Upper lobe of left lung (tissue), 6 donors: ENCODE data around the gene SETD6. TPM values are rescaled to one million over a fixed set of nuclear protein-coding genes. Genes with fewer than 3 reads are reported as not detected.
A peak's percentile ranks its signal among the peaks of the same experiment; 100 is the strongest.

Experiments used
- ATAC-seq, 2 donors: fragments of 200-7000 bp; cut with Tn5 transposase; one replicate each; pipeline ENCODE4 v1.9.1; 2022; ENCODE audit warnings: mild to moderate bottlenecking in 2 of 2, moderate library complexity in 2 of 2; ENCODE audit not compliant: low FRiP score in 2 of 2
- DNase-seq, 2 donors: peaks; one replicate each; pipeline ENCODE4 v3.0.0-alpha.2; 2019 to 2020
- H3K27ac ChIP-seq, 4 donors: fragments of 200-600 bp; sonication (generic); one replicate each; pipeline ENCODE4 v1.5.1; 2016 to 2019
- H3K27me3 ChIP-seq, 4 donors: fragments of 200-600 bp; sonication (generic); one replicate each; pipeline ENCODE4 v1.5.1; 2017 to 2019
- H3K36me3 ChIP-seq, 4 donors: fragments of 200-600 bp; sonication (generic); one replicate each; pipeline ENCODE4 v1.5.1; 2016 to 2019
- H3K4me1 ChIP-seq, 4 donors: fragments of 200-600 bp; sonication (generic); one replicate each; pipeline ENCODE4 v1.5.1; 2018 to 2019
- H3K4me3 ChIP-seq, 4 donors: fragments of 200-600 bp; sonication (generic); one replicate each; pipeline ENCODE4 v1.5.1; 2017 to 2019; ENCODE audit warnings: mild to moderate bottlenecking in 2 of 4, moderate library complexity in 1 of 4
- H3K9me3 ChIP-seq, 4 donors: fragments of 200-600 bp; sonication (generic); one replicate each; pipeline ENCODE4 v1.5.1; 2018 to 2019
- CTCF ChIP-seq, 6 experiments: fragments of 450-650 bp in 4 of 6; fragments of 200-600 bp in 2 of 6; sonication (generic) in 2 of 6; IDR thresholded peaks; one replicate each; pipeline ENCODE4 v1.5.1; 2016 to 2019; ENCODE audit warnings: antibody characterized with exemption in 6 of 6
- EP300 ChIP-seq, 4 donors: sonication (generic); formaldehyde crosslinking; IDR thresholded peaks; one replicate each; pipeline ENCODE4 v1.5.1; 2017; ENCODE audit warnings: antibody characterized with exemption in 4 of 4, control low read depth in 2 of 4
- POLR2A ChIP-seq, 4 donors: fragments of 450-650 bp; IDR thresholded peaks; one replicate each; pipeline ENCODE4 v1.5.1; 2016 to 2017; ENCODE audit warnings: antibody characterized with exemption in 4 of 4, mild to moderate bottlenecking in 2 of 4
- POLR2AphosphoS5 ChIP-seq, 2 donors: sonication (generic); formaldehyde crosslinking; IDR thresholded peaks; one replicate each; pipeline ENCODE4 v1.5.1; 2017; ENCODE audit warnings: antibody characterized with exemption in 2 of 2
- WGBS, 2 donors: methylation state at CpG; one replicate each; pipeline ENCODE4 v1.1.5; 2017 to 2018; 5-methylcytosine and 5-hydroxymethylcytosine counted together
- total RNA-seq, 6 donors: library from RNA; depleted of rRNA in 4 of 6; stranded (reverse); fragments of >200 nt in 4 of 6; gene quantifications; one replicate each; pipeline versions ENCODE4 v1.1.0 to v1.2.1, GENCODE V29; 2016 to 2021
- donor health status: DM: no; HTN: no; CAD: no; lungs with moderate emphysema.
- donor health status: DM: no; HTN: yes; CAD: no; lungs with severe emphysema.

SETD6 gene
- total RNA-seq, 6 donors from 2014 or later, result 17.3 to 78.6 (median 31.7) TPM

- peaks cover 12 to 31% (median 24%) of the 10 kb centered on the region in 4 donors for H3K4me1 ChIP-seq
- H3K9me3 ChIP-seq, result no peaks in the 10 kb centered on the region
- H3K27ac ChIP-seq, result peak overlapping the region; percentile 36 to 84 (median 74)
- H3K4me3 ChIP-seq, result no peak overlapping the region
- no peaks in the 10 kb centered on the region for H3K36me3 ChIP-seq
- TF ChIP-seq CTCF (IDR thresholded peaks at IDR 0.05) (no peak), POLR2AphosphoS5 (IDR thresholded peaks at IDR 0.05) (no peak), EP300 (IDR thresholded peaks at IDR 0.05) (no peak), POLR2A (IDR thresholded peaks at IDR 0.05) (no peak)
- DNase-seq (no peak), ATAC-seq (peak in 1 of 2 donors; percentile 15)
- peaks cover 0 to 2% (median 0%) of the 10 kb centered on the region in 4 donors for H3K27me3 ChIP-seq
- 87% methylated on average over 9 of the region's 9 CpGs; no CpG with 5 or more reads in 1 of the 2 donors for WGBS, 2 donors
These were observed 43.1 kb upstream of the SETD6 start for GRCh38 chr16:58472266-58472665.

- H3K27me3 ChIP-seq, result peaks cover 0 to 2% (median 0%) of the 10 kb centered on the region in 4 donors
- peak overlapping the region; percentile 36 to 84 (median 74) for H3K27ac ChIP-seq
- peaks cover 12 to 31% (median 24%) of the 10 kb centered on the region in 4 donors for H3K4me1 ChIP-seq
- TF ChIP-seq EP300 (IDR thresholded peaks at IDR 0.05) (peak in 1 of 4 donors; percentile 56), CTCF (IDR thresholded peaks at IDR 0.05) (no peak)
- no peak for DNase-seq
- H3K4me3 ChIP-seq, result no peak overlapping the region
- H3K36me3 ChIP-seq, result no peaks in the 10 kb centered on the region
- H3K9me3 ChIP-seq, result no peaks in the 10 kb centered on the region
- ATAC-seq, result no peak
- 89 to 92% methylated on average over 3 of the region's 3 CpGs for WGBS, 2 donors
These were observed 42.5 kb upstream of the SETD6 start for GRCh38 chr16:58472827-58473226.

GRCh38 chr16:58474296-58474695, 41.0 kb upstream of the SETD6 start:
- no peak for TF ChIP-seq CTCF (IDR thresholded peaks at IDR 0.05)
- TF ChIP-seq EP300 (IDR thresholded peaks at IDR 0.05), result no peak
- TF ChIP-seq POLR2AphosphoS5 (IDR thresholded peaks at IDR 0.05), result no peak
- TF ChIP-seq POLR2A (IDR thresholded peaks at IDR 0.05), result no peak
- H3K36me3 ChIP-seq, result no peaks in the 10 kb centered on the region
- DNase-seq (no peak), ATAC-seq (no peak)
- H3K4me1 ChIP-seq, result peaks cover 12 to 31% (median 24%) of the 10 kb centered on the region in 4 donors
- WGBS, 2 donors, result 53 to 60% methylated on average over 10 of the region's 10 CpGs
- H3K9me3 ChIP-seq, result no peaks in the 10 kb centered on the region
- H3K4me3 ChIP-seq, result no peak overlapping the region
- peak overlapping the region; percentile 63 to 84 (median 74) for H3K27ac ChIP-seq
- H3K27me3 ChIP-seq, result peaks cover 0 to 2% (median 0%) of the 10 kb centered on the region in 4 donors

- WGBS, 2 donors, result 23 to 45% methylated on average over 4 of the region's 4 CpGs
- TF ChIP-seq POLR2A (IDR thresholded peaks at IDR 0.05) (no peak), CTCF (IDR thresholded peaks at IDR 0.05) (no peak), POLR2AphosphoS5 (IDR thresholded peaks at IDR 0.05) (peak in 1 of 2 donors; percentile 62), EP300 (IDR thresholded peaks at IDR 0.05) (peak in 2 of 4 donors; percentile 62 to 65)
- Histone ChIP-seq H3K27me3 (peaks cover 0 to 2% (median 0%) of the 10 kb centered on the region in 4 donors), H3K9me3 (no peaks in the 10 kb centered on the region), H3K27ac (peak overlapping the region; percentile 63 to 87 (median 78)), H3K36me3 (no peaks in the 10 kb centered on the region), H3K4me3 (no peak overlapping the region), H3K4me1 (peaks cover 12 to 31% (median 24%) of the 10 kb centered on the region in 4 donors)
- ATAC-seq (no peak), DNase-seq (no peak)
These were observed 40.2 kb upstream of the SETD6 start for GRCh38 chr16:58475091-58475619.

- TF ChIP-seq POLR2AphosphoS5 (IDR thresholded peaks at IDR 0.05) (no peak), EP300 (IDR thresholded peaks at IDR 0.05) (no peak), POLR2A (IDR thresholded peaks at IDR 0.05) (no peak), CTCF (IDR thresholded peaks at IDR 0.05) (no peak)
- WGBS, 2 donors, result 35 to 44% methylated on average over 1 of the region's 1 CpG
These were observed 38.5 kb upstream of the SETD6 start for GRCh38 chr16:58476791-58477190.

More at GRCh38 chr16:58476791-58477190, 38.5 kb upstream of the SETD6 start:
- Histone ChIP-seq H3K4me1 (peaks cover 8 to 25% (median 17%) of the 10 kb centered on the region in 4 donors), H3K27me3 (peaks cover 0 to 2% (median 0%) of the 10 kb centered on the region in 4 donors), H3K27ac (peak overlapping the region in 3 of 4 donors; percentile 4 to 87 (median 61)), H3K36me3 (no peaks in the 10 kb centered on the region), H3K4me3 (no peak overlapping the region), H3K9me3 (no peaks in the 10 kb centered on the region)
- DNase-seq, result no peak
- ATAC-seq, result no peak
